B cell (primary cell): ENCODE data around the gene NEU4.

ENCODE experiments used
- CTCF ChIP-seq: fragments of 200-600 bp; IDR thresholded peaks from one replicate; pipeline ENCODE4 v1.8.0; 2022; ENCODE audit warnings: antibody characterized with exemption, mild to moderate bottlenecking
- EZH2 ChIP-seq: IDR thresholded peaks from 2 replicates; pipeline ENCODE4 v1.6.1; 2012; ENCODE audit warnings: borderline replicate concordance, low read depth, mild to moderate bottlenecking, moderate library complexity, low read length; ENCODE audit not compliant: insufficient read depth, poor library complexity, severe bottlenecking

- TF ChIP-seq EZH2 (no peak), CTCF (no peak)
Measured at GRCh38 chr2:241862093-241862492, 53.1 kb downstream of the NEU4 start.
